ENCODE measurements around the gene ANGPT4.

The ANGPT4 gene

GRCh38 chr20:822651-823573 lies 93.2 kb downstream of the ANGPT4 start:
- no peak for DNase-seq

- no peak for DNase-seq
These were observed 94.4 kb downstream of the ANGPT4 start for GRCh38 chr20:821731-822065.

DNA sequence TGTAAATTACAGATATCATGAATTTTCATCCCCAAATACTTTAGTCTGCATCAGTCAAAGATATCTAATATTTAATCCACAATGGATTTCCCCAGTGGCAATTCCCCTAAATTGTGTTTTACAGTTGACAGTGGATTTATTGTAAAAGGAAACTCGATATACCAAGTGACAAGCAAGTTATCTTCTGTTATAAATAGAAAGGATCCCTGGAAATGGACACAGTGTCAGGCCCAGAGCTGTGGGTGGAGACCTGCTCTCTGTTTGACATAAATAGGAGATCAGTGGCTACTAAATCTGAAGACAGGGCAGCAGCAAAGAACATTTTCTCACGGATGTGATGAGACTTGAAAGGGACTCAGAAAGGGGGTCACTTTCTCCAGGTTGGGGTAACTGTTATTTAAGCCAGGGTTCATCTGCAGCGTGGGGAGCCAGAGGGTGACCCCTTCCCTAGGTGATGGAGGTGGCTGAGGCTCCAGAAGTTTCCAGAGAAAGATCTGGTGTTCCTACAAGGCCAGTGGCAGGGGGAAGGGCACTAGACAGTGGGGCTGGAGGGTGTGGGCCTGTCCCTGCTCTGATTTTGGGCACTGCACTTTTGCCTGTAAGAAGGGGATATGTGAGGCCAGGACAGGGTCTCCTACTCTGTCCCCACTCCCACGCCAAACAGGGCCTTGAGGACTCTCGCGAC lies 94.9 kb downstream of the ANGPT4 start:
- DNase-seq, result no peak

DNA sequence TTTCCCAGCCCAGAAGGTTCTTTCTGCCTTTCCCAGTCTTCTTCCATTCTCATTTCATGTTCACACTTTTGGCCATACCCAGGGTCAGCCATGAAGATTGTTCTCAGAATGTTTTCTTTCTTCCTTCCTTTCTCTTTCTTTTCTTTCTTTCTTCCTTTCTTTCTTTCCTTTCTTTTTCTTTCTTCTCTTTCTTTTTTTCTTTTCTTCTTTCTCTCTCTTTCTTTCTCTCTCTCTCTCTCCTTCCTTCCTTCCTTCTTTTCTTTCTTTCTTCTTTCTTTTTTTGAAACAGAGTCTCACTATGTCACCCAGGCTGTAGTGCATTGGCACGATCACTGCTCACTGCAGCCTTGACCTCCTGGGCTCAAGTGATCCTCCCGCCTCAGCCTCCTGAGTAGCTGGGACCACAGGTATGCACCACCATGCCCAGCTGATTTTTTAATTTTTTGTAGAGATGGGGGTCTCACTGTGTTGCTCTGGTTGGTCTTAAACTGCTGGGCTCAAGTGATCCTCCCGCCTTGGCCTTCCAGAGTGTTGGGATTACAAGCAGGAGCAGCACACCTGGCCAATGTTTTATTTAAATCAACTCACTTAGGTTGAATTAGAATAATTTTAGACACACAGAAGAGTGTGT lies 95.7 kb downstream of the ANGPT4 start:
- no peak for DNase-seq

Measured in GDM1 (cell line).